SK-MEL-5 (cell line): ENCODE data around the gene HOXC6. TPM values are rescaled to one million over a fixed set of nuclear protein-coding genes. Genes with fewer than 3 reads are reported as not detected.
A peak's percentile ranks its signal among the peaks of the same experiment; 100 is the strongest.

Experiments
- DNase-seq: peaks from one replicate; pipeline ENCODE4 v3.0.0-alpha.2; 2016; ENCODE audit warnings: low read depth, low spot score
- in situ Hi-C: cut with HindIII; loops from 2 replicates; pipeline ENCODE4 v1.10.0; 2016; ENCODE audit warnings: low sequenced_read_pairs, high pct_unique_total_duplicates, low pct_unique_long_range_greater_than_20kb
- total RNA-seq: library from RNA; depleted of rRNA; stranded (reverse); fragments of >200 nt; shearing (Covaris generic); gene quantifications from 2 replicates; pipeline ENCODE4 v1.2.3, GENCODE V29; 2014

Gene HOXC6
- total RNA-seq, 1 experiment from 2014 or later: 2.1 TPM

DNA sequence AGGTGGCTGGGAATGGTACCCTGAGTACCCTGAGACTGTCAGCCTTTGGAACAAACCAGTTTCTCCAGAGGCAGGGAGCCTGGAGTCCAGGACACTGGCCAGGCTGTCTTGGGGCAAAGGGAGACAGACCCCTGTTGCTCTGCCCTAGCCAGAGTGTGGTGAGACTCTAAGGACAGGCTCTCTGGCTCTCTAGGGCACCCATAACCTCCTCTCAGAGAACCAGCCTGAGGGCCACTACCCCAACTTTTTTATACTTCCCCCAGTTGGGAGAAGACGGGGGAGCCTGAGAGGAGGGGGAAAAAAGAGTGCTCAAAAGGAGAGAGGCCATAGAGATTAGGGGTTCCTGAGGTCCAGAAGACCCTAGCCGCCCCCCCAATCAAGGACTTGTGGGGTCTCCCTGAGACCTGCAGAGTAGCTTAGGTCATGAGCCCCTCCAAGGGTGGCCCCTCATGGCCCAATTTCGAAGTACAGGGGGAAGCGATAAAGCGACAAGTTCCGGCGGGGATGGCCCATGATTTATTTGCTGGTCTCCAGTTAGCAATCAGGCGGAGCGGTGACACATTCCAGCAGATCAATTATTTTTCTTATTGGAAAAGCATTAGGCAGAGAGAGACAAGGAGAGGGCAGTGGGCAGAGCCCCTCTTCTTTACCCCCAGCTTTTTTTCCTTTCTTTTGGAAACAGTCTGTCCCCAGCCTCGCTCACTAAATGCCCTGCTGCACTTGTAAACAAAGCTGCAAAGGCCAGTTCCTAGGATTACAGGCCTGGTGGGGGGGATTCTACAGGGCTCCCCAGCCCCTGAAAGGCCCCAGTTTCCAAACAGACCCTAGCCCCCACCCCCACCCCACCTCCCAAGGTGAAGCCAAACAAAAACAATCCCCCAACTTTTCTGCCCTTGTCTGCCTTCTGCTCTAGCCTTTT, 17.9 kb upstream of the HOXC6 start:
- in situ Hi-C loops: no loop called here
- DNase-seq: no peak

DNA sequence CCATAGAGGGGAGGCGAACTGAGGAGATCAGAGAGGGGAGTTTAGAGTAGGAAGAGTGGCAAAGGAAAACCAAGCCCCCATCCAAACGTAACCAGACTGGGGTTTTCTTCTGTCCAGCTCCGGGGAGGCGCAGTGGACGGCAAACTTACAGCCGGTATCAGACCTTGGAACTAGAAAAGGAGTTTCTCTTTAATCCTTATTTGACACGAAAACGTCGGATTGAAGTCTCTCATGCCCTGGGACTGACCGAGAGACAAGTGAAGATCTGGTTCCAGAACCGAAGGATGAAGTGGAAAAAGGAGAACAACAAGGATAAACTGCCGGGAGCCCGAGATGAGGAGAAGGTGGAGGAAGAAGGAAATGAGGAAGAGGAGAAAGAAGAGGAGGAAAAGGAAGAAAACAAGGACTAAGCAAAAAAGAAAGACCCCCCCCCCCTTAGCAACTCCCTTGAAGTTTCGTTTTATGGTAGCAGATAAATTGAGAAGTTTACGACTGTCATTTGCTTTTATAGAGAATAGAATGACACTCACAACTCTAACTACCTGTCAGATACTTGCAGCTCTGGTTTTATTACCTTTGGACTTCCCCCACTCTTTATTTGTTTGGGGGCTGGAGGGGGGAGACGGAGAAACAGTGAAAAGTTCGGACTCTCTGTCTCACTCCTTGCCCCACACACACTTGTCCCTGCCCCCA, 17.1 kb upstream of the HOXC6 start:
- no peak for DNase-seq

DNA sequence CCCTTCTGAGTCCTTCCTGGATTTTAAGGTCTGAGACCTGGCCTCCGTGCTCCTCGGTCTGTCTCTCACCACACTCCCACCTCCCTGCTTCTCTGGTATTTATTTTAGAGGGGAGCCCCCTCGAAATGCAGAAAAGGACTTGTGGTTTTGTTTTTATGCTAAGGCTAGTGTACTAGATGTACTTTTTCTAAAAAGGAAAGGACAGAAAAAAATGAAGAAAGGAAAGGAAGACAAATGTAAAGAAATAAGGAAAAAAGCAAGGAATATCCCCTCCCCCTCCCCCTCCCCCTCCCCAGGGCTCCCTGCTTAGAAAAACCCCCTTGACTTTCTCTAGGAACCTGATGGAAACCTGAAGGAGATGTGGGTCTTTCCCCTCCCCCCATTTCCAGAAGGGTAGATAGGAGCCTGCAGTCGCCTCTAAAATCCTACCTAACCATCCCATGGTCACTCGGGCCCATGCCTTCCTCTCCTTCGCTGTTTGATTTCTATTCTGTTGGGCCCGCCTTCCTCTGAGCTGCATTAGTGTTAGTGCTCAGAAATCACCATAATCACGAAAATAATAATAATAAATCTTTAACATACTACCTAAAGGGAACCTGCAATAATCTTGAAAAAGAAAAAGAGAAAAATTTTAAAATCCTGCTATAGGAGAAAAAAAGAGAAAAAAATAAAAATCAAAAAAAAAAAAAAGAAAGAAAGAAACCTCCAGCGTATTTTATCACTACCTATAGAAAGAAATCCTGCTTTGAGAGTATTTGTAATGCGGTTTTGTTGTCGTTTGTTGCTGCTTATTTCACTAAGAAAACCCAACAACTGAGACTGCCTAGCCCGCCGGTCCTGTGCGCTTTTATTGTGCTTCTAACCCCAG, 16.3 kb upstream of the HOXC6 start:
- DNase-seq: no peak
- in situ Hi-C loops: no loop called here

More for the DNA sequence above, 17.1 kb upstream of the HOXC6 start:
- in situ Hi-C loops: no loop called here

DNA sequence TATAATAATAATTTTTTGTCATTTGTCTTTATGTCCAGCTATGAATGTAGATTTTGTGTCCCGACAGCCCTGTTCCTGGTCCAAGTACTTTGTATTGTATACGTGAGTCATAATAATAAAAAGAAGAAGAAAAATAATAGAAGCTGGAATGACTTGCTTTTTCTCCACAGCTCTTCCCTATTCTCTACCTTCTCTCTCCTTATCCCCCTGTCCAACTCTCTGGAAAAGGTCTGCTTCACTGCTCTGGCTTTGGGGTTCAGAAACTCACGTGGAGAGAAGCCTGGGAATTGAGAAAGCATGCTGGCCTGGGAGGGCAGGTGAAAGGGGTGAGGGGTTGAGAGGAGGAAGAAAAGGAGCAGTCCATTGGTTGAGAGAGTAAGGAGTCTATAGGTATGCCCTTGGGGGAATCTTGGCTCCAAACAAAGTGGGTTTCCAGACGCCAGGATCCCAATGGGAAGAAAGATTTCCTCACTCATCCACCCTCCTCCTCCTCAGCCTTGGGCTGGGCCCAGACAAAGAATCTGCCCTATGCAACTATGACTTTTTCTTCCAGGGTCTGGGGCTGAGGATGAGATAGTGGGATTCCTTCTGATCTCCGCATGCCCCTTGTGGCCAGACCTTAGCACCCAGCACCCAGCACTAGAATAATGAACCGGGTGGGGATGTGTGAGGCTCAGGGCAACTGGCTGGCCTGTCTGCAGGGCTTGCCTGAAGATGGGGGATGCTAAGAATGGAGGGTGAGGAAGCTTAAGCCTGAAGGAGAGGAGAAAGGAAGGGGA, 15.4 kb upstream of the HOXC6 start:
- DNase-seq: no peak
- in situ Hi-C loops: no loop called here

DNA sequence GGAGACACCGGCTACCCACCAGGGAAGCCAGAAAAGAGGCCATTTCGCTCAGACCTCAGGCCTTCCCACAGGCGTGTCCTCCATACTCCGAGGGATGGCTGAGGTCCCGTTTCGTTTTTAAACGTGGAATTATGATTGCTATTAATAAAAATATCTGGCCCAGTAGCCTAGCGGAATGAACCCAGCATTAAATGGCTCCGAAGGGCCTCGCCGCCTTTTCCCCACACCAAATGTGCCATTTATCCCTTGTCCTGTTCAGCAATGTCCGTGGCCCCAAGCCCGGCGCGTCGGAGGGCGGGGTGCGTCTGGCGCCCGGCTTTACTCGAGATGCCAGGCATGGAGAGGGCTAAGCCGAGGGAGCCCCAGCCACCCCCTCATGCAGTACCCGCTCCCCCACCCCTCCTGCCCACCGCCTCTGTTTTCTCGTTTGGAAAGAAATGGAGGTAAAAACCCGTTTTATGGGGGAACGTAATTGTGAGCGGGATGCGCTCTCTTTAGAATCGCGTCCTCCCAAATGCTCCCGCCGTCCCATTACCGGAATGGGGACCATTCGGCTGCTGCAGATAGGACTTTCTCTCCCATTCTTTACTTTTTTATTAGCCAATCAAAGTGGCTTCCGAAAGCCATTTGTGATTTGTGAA, 13.7 kb upstream of the HOXC6 start:
- in situ Hi-C loops: no loop called here
- no peak for DNase-seq

DNA sequence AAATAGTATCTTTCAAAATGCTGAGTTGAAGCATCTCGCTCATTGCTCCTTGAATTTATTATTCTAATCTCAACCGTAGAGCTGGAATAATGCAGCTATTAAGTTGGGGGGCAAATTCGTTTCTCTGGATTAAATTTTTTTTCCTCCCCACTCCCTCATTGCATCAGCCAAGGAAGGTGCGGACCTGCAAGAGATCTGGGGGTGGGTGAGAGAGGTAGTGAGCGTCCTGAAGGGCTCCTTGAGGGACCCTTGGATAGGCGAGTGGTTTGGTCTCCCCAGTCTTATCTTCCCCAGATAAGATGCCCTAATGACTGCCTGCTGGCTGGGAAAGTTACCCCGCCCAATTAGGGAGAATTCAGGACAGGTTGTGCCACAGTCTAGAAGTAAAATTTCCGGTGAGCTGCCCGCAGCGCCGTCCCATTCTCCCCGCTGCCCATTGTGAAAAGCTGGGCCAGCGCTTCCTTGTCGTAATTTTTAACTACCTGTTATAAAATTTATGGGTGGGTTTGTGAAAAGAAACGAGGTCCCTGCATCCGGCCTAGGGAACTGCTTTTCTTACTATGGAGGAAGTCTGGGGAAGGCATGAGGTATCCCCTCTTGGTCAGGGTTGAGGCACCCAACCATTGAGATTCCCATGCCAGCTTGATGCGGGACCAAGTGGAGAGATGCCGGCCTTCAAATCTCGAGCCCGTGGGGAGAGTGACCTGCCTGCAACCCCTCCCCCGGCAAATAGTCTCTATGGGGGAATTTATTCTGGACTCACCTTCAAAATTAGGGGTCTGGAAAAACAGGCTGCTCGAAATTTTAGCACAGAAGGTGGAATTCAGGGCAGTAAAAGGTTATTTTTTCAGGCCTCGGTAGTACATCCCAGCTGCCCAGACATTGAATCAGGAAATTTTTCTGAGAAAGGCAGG, 13.0 kb upstream of the HOXC6 start:
- in situ Hi-C loops: no loop called here
- DNase-seq: no peak

DNA sequence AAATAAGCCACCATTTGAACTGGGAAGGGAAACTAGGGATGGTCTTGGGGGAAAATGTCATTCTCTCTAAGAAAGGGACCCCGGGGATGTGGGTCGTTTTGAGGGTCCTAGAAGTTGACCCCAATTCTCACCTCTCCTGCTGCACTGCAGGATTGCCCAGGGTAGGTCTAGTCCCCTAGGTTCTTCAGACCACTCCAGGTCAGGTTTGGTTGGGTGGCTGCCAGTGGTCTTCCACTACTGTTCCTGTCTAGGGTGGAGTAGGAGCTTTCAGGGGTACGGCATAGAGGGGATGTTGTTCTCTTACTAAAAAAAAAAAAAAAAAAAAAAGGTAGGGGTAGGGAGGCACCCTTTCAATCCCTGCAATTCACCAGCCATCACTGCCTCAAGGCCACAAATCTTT, 12.2 kb upstream of the HOXC6 start:
- in situ Hi-C loops: no loop called here
- no peak for DNase-seq

DNA sequence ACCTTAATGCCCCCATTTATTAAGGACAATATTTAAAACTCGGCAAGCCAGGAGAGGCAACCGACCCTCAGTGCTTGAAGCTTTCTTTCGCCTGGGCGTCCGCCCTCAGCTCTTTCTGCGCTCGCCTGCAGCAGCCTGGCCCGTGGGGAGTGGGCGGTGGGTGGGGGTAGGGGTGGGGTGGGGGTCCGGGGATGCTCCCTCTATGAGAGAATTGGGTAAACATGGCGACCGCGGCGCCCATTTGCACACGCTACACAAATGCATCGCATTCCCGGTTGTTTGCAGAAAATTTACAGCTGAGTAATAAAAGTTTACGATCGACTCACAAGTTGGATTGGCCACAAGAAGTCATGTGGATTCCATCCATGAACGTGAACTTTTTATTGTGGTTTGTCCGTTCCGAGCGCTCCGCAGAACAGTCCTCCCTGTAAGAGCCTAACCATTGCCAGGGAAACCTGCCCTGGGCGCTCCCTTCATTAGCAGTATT, 11.7 kb upstream of the HOXC6 start:
- DNase-seq: peak; percentile 64
- in situ Hi-C loops: no loop called here

DNA sequence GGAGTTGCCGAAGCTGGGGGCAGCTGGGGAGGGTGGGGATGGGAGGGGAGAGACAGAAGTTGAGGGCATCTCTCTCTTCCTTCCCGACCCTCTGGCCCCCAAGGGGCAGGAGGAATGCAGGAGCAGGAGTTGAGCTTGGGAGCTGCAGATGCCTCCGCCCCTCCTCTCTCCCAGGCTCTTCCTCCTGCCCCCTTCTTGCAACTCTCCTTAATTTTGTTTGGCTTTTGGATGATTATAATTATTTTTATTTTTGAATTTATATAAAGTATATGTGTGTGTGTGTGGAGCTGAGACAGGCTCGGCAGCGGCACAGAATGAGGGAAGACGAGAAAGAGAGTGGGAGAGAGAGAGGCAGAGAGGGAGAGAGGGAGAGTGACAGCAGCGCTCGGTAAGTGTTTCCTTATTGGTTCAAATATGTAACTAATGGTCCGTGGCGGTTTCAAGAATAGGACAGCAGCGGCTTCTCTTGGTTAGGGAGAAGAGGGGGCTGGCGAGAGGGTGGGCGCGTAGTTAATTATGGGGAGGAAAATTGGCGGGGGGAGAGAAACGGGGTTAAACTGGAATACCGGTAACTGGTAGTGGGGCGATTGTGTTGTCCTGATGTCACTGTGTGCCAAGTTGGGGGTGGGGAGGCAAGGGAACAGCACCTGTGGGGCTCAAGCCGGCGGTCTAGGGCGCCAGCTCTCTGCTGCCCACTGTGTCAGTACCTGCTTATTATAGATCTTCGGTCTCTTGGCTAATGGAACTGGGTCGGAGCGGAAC, 11.0 kb upstream of the HOXC6 start:
- in situ Hi-C loops: no loop called here
- peak; percentile 55 for DNase-seq

DNA sequence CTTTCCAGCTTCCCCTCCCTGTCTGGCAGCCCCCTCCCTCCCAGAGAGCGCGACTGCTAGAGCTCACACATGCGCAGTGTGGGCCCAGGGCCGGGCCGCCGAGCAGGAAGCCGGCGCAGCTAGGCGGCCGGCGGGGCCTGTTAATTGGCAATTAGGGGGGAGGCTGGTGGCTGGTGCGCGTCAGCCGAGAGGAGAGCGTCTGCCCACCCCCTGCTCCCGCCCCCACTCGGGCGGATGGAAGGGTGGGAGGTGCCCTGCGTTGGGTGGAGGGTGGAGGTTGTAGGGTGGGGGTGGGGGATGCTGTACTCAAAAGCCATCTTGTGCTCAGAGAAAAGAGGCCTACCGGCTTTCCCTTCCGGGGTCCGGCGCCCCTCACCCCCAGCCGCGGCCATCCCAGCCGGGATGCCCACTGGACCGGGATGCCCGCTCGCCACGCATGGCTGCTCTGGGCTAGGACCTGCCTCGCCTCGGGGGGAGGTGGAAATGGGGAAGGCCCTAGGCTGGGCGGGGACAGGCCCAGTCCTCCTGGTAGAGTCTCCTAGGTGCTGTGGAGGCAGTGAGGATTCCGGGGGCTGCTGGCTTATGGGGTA, 10.3 kb upstream of the HOXC6 start:
- in situ Hi-C loops: no loop called here
- peak; percentile 94 for DNase-seq

DNA sequence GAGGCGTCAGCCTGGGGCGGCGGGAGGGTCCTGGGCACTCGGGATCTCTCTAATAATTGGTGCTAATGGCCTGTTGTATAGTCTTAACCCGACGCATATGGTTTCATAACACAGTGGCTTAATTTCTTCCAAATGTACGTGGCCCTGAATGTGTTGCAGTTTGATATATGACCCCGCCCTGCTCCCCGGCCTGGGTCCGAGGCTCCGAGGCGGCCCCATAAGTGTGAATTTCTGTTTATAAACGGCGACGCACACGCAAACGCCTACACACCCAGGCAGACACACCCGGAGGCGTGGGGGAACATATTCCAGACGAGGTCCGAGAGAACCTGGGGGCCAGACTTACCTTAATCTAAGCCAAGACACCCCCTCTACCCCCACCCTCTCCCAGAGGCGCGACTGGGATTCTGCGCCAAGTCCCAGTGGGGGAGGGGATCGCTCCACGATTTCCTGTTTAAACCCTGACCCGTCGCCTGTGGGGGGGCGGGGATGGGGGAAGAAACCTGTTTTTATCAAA, 9.7 kb upstream of the HOXC6 start:
- peak; percentile 70 for DNase-seq
- in situ Hi-C loops: no loop called here

DNA sequence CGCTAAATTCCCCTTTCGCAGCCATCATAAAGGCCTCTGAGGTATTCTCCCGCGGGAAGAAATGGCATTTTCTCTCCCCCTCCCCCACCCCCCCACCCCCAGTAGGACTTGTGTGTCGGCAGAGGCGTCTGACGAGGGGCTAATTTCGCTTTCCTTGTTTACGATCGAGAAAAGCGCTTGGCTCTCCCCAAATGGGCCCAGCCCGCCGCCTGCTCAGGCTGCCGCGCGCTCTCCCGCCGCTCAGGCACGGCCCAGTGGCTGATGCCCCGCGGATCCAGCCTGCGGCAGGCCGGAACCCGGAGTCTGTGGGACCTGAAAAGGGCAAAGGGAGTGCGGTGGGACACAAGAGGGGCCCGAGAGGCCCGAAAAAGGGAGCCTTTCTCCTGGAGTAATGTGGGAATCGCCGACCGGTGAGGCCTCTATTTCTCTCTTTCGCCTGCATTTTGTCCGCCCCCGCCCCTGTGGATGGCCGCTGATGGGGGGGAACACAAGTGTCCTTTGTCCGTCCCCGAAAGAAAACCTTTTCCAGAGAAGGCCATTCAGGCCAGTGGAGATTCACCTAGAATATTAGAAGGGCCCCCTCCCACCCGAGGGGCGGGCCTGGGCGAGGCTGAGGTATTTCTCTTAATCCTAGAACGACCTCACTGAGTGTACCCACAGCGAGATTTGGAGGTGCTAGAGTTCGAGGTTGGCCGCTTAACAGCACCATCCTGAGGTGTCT, 9.0 kb upstream of the HOXC6 start:
- in situ Hi-C loops: no loop called here

DNA sequence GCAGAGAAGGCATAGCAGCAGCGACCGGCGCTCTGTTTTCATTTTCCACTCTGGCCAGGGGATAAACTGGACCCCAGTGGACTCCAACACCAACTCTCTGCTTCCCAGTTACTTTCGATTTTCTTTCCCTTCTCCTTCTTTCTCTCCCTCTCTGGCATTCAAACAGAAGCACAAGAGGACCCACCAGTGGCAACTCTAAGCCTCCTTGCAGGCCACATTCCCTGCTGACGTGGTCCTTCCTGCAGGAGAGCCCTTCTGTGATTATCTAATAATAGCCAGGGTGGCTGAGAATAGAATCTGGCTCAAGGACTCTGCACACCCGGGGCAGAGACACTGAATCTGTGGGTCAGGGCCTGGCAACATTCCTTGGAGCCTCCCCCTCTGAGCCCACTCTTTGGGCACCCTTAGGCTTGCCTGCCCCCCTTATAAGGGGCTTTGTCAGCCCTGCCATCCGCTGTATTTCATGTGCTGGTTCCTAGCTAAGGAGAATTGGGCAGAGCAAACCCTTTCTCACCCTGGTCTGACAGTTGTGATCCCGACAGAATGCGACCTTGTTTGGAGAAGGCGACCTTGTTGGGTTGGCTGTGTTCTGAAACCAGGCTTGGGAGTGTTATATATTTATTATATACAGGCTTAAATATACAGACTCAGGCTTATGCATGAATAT, 8.2 kb upstream of the HOXC6 start:
- DNase-seq: peak; percentile 41
- in situ Hi-C loops: no loop called here

More for the DNA sequence above, 9.0 kb upstream of the HOXC6 start:
- DNase-seq: peak; percentile 41
